Smooth muscle cell (in vitro differentiated cells): Measurements from ENCODE around the gene DACH1. TPM values are rescaled to one million over a fixed set of nuclear protein-coding genes. Genes with fewer than 3 reads are reported as not detected.
"Not testable (repeated sequence)": the region's sequence is repeated elsewhere in the genome, so short reads cannot be mapped to it uniquely, and the experiment has no call there.

Experiments used
- DNase-seq: peaks from one replicate; lab custom pipeline; 2025; ENCODE audit not compliant: unreplicated experiment; lab: John Stamatoyannopoulos, UW
- H2AFZ ChIP-seq: fragments of 200-600 bp; sonication (generic); 2 replicates; pipeline ENCODE4 v1.6.0; 2016; ENCODE audit warnings: antibody characterized with exemption, low read depth, mild to moderate bottlenecking
- H3F3A ChIP-seq: fragments of 200-600 bp; sonication (generic); 2 replicates; pipeline ENCODE4 v1.6.0; 2017; ENCODE audit warnings: antibody characterized with exemption, low read depth
- H3K27ac ChIP-seq: fragments of 200-600 bp; sonication (generic); 2 replicates; pipeline ENCODE4 v1.5.1; 2016; ENCODE audit warnings: low read depth, mild to moderate bottlenecking
- H3K27me3 ChIP-seq: fragments of 200-600 bp; sonication (generic); 2 replicates; pipeline ENCODE4 v1.6.1; 2016; ENCODE audit warnings: low read depth, mild to moderate bottlenecking
- H3K36me3 ChIP-seq: fragments of 200-600 bp; sonication (generic); 2 replicates; pipeline ENCODE4 v1.5.1; 2016; ENCODE audit warnings: low read depth
- H3K4me1 ChIP-seq: fragments of 200-600 bp; sonication (generic); 2 replicates; pipeline ENCODE4 v1.5.1; 2016; ENCODE audit warnings: low read depth
- H3K4me2 ChIP-seq: fragments of 200-600 bp; sonication (generic); 2 replicates; pipeline ENCODE4 v1.6.0; 2016; ENCODE audit warnings: mild to moderate bottlenecking
- H3K4me3 ChIP-seq: fragments of 200-600 bp; sonication (generic); 2 replicates; pipeline ENCODE4 v1.5.1; 2016; ENCODE audit warnings: mild to moderate bottlenecking
- H3K79me2 ChIP-seq: fragments of 200-600 bp; sonication (generic); 2 replicates; pipeline ENCODE4 v1.6.0; 2016; ENCODE audit warnings: low read depth, mild to moderate bottlenecking
- H3K9ac ChIP-seq: fragments of 200-600 bp; sonication (generic); 2 replicates; pipeline ENCODE4 v1.6.0; 2016; ENCODE audit warnings: low read depth
- H3K9me3 ChIP-seq: fragments of 200-600 bp; sonication (generic); replicated peaks from 2 replicates; pipeline ENCODE4 v1.5.1; 2016; ENCODE audit warnings: low read depth
- H4K20me1 ChIP-seq: fragments of 200-600 bp; sonication (generic); 2 replicates; pipeline ENCODE4 v1.6.0; 2016; ENCODE audit warnings: low read depth
- CTCF ChIP-seq: fragments of 200-600 bp; sonication (generic); IDR thresholded peaks from 2 replicates; pipeline ENCODE4 v1.5.1; 2017; ENCODE audit warnings: borderline replicate concordance, mild to moderate bottlenecking, antibody characterized with exemption; ENCODE audit not compliant: insufficient read depth, poor library complexity, severe bottlenecking
- WGBS: methylation state at CpG from one replicate; pipeline ENCODE4 v1.1.7; 2016; ENCODE audit warnings: low lambda C conversion rate; 5-methylcytosine and 5-hydroxymethylcytosine counted together
- polyA plus RNA-seq: library from polyadenylated mRNA; unstranded; fragments of >200 nt; fragmentation: Nextera tagmentation; extraction: Ambion mirVana; gene quantifications from 2 replicates; pipeline ENCODE4 v1.2.1, GENCODE V29; 2016
- total RNA-seq: library from RNA; depleted of rRNA; stranded (reverse); fragments of >200 nt; gene quantifications from 2 replicates; pipeline ENCODE4 v1.2.3, GENCODE V29; 2014

The DACH1 gene
- total and polyA plus RNA-seq, 2 experiments from 2014 or later, result 0.33 to 1.6 TPM

DNA sequence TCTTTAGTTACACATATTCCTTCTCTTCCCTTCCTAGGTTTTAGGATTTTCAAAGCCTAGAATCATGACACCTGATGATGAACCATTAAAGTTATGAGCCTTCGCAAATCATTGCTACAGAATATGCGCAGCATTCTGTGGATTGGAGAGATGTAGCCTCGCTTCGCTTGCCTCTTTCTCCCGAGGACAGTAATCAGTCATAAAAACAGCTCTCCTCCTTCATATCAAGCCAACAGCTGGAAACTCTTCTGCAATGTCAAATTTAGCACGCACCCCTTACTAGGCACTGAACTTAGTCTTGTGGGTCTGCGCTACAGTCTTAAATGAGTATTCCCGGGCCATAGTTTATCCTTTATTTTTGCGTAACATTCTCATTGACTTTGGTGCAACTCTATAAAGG lies 79.6 kb downstream of the DACH1 start:
- no peak for DNase-seq
- 79% methylated on average over 9 of the region's 9 CpGs for WGBS
- Histone ChIP-seq H4K20me1 (no peaks in the 10 kb centered on the region), H3K9me3 (no peaks in the 10 kb centered on the region), H3F3A (no peaks in the 10 kb centered on the region), H3K4me2 (no peak overlapping the region), H3K27me3 (no peaks in the 10 kb centered on the region), H3K27ac (no peak overlapping the region), H3K9ac (no peak overlapping the region), H3K4me1 (peaks cover 63% of the 10 kb centered on the region), H3K36me3 (no peaks in the 10 kb centered on the region), H3K4me3 (no peak overlapping the region), H2AFZ (peak overlapping the region; percentile 51), H3K79me2 (no peaks in the 10 kb centered on the region)
- TF ChIP-seq CTCF, result no peak

DNA sequence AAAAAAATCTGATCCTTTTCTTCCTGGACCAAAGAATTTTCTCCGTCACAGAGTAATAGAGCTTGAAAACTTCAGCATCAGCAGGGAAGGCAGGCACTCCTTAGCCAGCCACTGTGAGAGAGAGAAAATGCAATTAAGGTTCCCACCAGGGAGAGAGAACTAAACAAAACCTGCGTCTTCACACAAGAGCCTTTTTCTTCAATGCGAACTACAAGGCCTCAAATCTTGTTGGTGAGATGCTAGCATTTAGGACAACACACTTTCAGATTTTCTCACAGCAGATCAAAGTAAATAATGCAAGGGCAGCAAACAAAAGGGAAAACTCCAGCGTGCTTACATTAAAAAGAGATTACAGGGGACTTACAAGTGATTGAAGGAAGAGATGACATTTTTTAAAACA lies 80.1 kb downstream of the DACH1 start:
- peaks cover 63% of the 10 kb centered on the region for H3K4me1 ChIP-seq
- no peaks in the 10 kb centered on the region for H4K20me1 ChIP-seq
- WGBS, result 64% methylated on average over 4 of the region's 4 CpGs
- H3K36me3 ChIP-seq, result no peaks in the 10 kb centered on the region
- no peak overlapping the region for H3K4me2 ChIP-seq
- peak overlapping the region; percentile 51 for H2AFZ ChIP-seq
- H3F3A ChIP-seq, result no peaks in the 10 kb centered on the region
- no peaks in the 10 kb centered on the region for H3K9me3 ChIP-seq
- no peak overlapping the region for H3K4me3 ChIP-seq
- no peak overlapping the region for H3K9ac ChIP-seq
- no peak overlapping the region for H3K27ac ChIP-seq
- no peak for DNase-seq
- TF ChIP-seq CTCF, result no peak
- H3K27me3 ChIP-seq, result no peaks in the 10 kb centered on the region
- H3K79me2 ChIP-seq, result no peaks in the 10 kb centered on the region

GRCh38 chr13:71785361-71785760 lies 81.6 kb downstream of the DACH1 start:
- H3K4me2 ChIP-seq, result no peak overlapping the region
- H3K27me3 ChIP-seq, result no peaks in the 10 kb centered on the region
- no peak overlapping the region for H3K4me3 ChIP-seq
- H4K20me1 ChIP-seq, result no peaks in the 10 kb centered on the region
- no peaks in the 10 kb centered on the region for H3K36me3 ChIP-seq
- TF ChIP-seq CTCF, result no peak
- peaks cover 59% of the 10 kb centered on the region for H3K4me1 ChIP-seq
- H3K9me3 ChIP-seq, result no peaks in the 10 kb centered on the region
- no peak overlapping the region for H3K9ac ChIP-seq
- 94% methylated on average over 2 of the region's 2 CpGs for WGBS
- no peak overlapping the region for H3K27ac ChIP-seq
- H3K79me2 ChIP-seq, result no peaks in the 10 kb centered on the region
- no peak for DNase-seq
- no peak overlapping the region for H2AFZ ChIP-seq
- H3F3A ChIP-seq, result no peaks in the 10 kb centered on the region

DNA sequence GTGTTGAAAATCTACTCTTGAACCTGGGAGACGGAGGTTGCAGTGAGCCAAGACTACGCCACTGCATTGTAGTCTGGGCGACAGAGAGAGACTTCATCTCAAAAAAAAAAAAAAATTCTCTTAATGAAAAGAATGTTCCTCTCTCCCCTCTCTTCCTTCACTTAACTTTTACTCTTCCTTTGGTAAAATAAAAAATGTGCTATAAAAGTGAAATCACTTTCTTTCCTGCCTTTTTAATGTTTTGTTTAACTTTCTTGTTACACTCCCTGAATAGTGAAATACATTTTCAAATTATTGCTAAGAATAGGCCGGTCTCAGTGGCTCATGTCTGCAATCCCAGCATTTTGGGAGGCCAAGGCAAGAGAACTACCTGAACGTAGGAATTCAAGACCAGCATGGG lies 86.5 kb downstream of the DACH1 start:
- no peak for DNase-seq
- Histone ChIP-seq H3F3A (no peaks in the 10 kb centered on the region), H3K9ac (no peak overlapping the region), H3K4me2 (no peak overlapping the region), H3K4me3 (no peak overlapping the region), H3K79me2 (no peaks in the 10 kb centered on the region), H3K27me3 (no peaks in the 10 kb centered on the region), H3K9me3 (no peaks in the 10 kb centered on the region), H2AFZ (no peak overlapping the region), H3K36me3 (no peaks in the 10 kb centered on the region), H3K27ac (no peak overlapping the region), H4K20me1 (no peaks in the 10 kb centered on the region), H3K4me1 (peaks cover 14% of the 10 kb centered on the region)
- TF ChIP-seq CTCF, result no peak
- WGBS, result 96% methylated on average over 5 of the region's 5 CpGs

DNA sequence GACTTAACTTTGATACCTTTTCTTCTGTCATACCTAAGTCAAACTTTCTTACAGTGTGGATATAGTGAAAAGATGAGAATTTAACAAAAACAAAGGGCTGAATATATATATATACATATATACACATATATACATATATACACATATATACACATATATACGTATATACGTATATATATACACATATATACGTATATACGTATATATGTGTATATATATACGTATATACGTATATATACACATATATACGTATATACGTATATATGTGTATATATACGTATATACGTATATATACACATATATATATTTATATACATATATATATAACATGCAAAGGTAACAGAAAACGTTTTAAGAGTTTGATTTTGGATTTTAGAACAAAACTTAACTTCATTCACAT lies 88.0 kb downstream of the DACH1 start:
- H3K27ac ChIP-seq, H3K9ac ChIP-seq, H3K36me3 ChIP-seq, H3K4me3 ChIP-seq, H3K9me3 ChIP-seq, H3K27me3 ChIP-seq, H3K4me1 ChIP-seq, H4K20me1 ChIP-seq, H3F3A ChIP-seq, H2AFZ ChIP-seq, DNase-seq, H3K4me2 ChIP-seq, H3K79me2 ChIP-seq: not testable (repeated sequence)
- 90% methylated on average over 6 of the region's 11 CpGs for WGBS
